MM.1S (cell line): ENCODE measurements around the gene PRKCA.

Experiments
- DNase-seq: peaks from one replicate; pipeline ENCODE4 v3.0.0-alpha.2; 2015
- H2AFZ ChIP-seq: fragments of 300-600 bp; sonication (generic); 2 replicates; pipeline ENCODE4 v1.6.0; 2016; ENCODE audit warnings: antibody characterized with exemption, low read length
- H3F3A ChIP-seq: fragments of 300-600 bp; sonication (generic); 2 replicates; pipeline ENCODE4 v1.6.1; 2016; ENCODE audit warnings: mild to moderate bottlenecking, antibody characterized with exemption, low read length, moderate library complexity, mixed read lengths; ENCODE audit not compliant: insufficient read depth
- H3K27ac ChIP-seq: fragments of 300-600 bp; sonication (generic); 2 replicates; pipeline ENCODE4 v1.5.1; 2016; ENCODE audit warnings: mild to moderate bottlenecking, low read length
- H3K27me3 ChIP-seq: fragments of 300-600 bp; sonication (generic); replicated peaks from 2 replicates; pipeline ENCODE4 v1.6.0; 2016; ENCODE audit warnings: low read length; ENCODE audit not compliant: insufficient read depth
- H3K36me3 ChIP-seq: fragments of 300-600 bp; sonication (generic); replicated peaks from 2 replicates; pipeline ENCODE4 v1.6.1; 2016; ENCODE audit warnings: mild to moderate bottlenecking, low read length, mixed read lengths; ENCODE audit not compliant: insufficient read depth
- H3K4me1 ChIP-seq: fragments of 300-600 bp; sonication (generic); 2 replicates; pipeline ENCODE4 v1.6.1; 2016; ENCODE audit warnings: low read length, mixed read lengths
- H3K4me2 ChIP-seq: fragments of 300-600 bp; sonication (generic); 2 replicates; pipeline ENCODE4 v1.6.0; 2016; ENCODE audit warnings: low read depth, low read length
- H3K4me3 ChIP-seq: fragments of 300-600 bp; sonication (generic); 2 replicates; pipeline ENCODE4 v1.5.1; 2016; ENCODE audit warnings: low read length, mixed read lengths
- H3K79me2 ChIP-seq: fragments of 300-600 bp; sonication (generic); 2 replicates; pipeline ENCODE4 v1.6.1; 2016; ENCODE audit warnings: mixed run types, low read length, mixed read lengths
- H3K9ac ChIP-seq: fragments of 300-600 bp; sonication (generic); 2 replicates; pipeline ENCODE4 v1.6.1; 2016; ENCODE audit warnings: low read length, mixed read lengths
- H3K9me2 ChIP-seq: fragments of 300-600 bp; sonication (generic); replicated peaks from 2 replicates; pipeline ENCODE4 v1.6.1; 2016; ENCODE audit warnings: mild to moderate bottlenecking, low read length, mixed read lengths; ENCODE audit not compliant: insufficient read depth
- H3K9me3 ChIP-seq: fragments of 300-600 bp; sonication (generic); replicated peaks from 2 replicates; pipeline ENCODE4 v1.6.1; 2016; ENCODE audit warnings: mild to moderate bottlenecking, low read length, mixed read lengths; ENCODE audit not compliant: insufficient read depth
- H4K20me1 ChIP-seq: fragments of 300-600 bp; sonication (generic); 2 replicates; pipeline ENCODE4 v1.6.1; 2016; ENCODE audit warnings: mild to moderate bottlenecking, low read length, moderate library complexity, mixed read lengths; ENCODE audit not compliant: insufficient read depth
- CTCF ChIP-seq: fragments of 300-600 bp; sonication (generic); IDR thresholded peaks from 2 replicates; pipeline ENCODE4 v1.5.1; 2016; ENCODE audit warnings: antibody characterized with exemption, low read length, mixed read lengths
- EZH2 ChIP-seq: fragments of 300-600 bp; sonication (generic); optimal IDR thresholded peaks from 2 replicates; pipeline ENCODE3; 2017; ENCODE audit warnings: low read depth, mild to moderate bottlenecking, antibody characterized with exemption, low read length, mixed read lengths
- EZH2phosphoT487 ChIP-seq: fragments of 300-600 bp; sonication (generic); IDR thresholded peaks from 2 replicates; pipeline ENCODE4 v1.6.1; 2018; ENCODE audit warnings: antibody characterized with exemption, low read length

The PRKCA gene

DNA sequence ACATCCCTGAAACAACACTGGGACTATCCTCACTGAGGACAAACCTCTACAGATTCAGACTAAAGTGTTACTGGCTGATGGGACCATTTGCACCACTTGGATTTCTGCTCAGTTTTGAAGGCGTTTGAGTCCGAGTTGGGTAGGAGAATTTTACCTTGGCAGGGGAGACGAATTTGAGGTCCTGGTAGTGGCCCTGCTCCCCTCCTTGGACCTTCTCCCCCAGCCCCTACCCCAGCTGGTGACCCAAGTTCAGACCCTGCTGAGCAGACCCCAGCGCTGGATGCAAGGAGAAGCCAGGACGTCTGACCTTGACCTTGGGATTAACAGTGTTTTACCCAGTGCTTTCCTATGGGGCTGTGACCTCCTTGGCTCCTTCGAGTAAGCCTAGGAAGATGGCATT is 546.1 kb downstream of the PRKCA start:
- H3K79me2 ChIP-seq: no peaks in the 10 kb centered on the region
- H3K36me3 ChIP-seq: no peaks in the 10 kb centered on the region
- no peak overlapping the region for H3K4me3 ChIP-seq
- TF ChIP-seq EZH2 (no peak), EZH2phosphoT487 (no peak), CTCF (no peak)
- H4K20me1 ChIP-seq: no peaks in the 10 kb centered on the region
- no peaks in the 10 kb centered on the region for H3K9me2 ChIP-seq
- H3K4me1 ChIP-seq: peaks cover 3% of the 10 kb centered on the region; the same call in 1 of the 2 replicates
- H3K27me3 ChIP-seq: no peaks in the 10 kb centered on the region
- no peak overlapping the region for H3K4me2 ChIP-seq
- no peaks in the 10 kb centered on the region for H3K9me3 ChIP-seq
- H3K27ac ChIP-seq: no peak overlapping the region
- H2AFZ ChIP-seq: no peak overlapping the region
- DNase-seq: no peak
- no peak overlapping the region for H3K9ac ChIP-seq
- H3F3A ChIP-seq: no peaks in the 10 kb centered on the region

DNA sequence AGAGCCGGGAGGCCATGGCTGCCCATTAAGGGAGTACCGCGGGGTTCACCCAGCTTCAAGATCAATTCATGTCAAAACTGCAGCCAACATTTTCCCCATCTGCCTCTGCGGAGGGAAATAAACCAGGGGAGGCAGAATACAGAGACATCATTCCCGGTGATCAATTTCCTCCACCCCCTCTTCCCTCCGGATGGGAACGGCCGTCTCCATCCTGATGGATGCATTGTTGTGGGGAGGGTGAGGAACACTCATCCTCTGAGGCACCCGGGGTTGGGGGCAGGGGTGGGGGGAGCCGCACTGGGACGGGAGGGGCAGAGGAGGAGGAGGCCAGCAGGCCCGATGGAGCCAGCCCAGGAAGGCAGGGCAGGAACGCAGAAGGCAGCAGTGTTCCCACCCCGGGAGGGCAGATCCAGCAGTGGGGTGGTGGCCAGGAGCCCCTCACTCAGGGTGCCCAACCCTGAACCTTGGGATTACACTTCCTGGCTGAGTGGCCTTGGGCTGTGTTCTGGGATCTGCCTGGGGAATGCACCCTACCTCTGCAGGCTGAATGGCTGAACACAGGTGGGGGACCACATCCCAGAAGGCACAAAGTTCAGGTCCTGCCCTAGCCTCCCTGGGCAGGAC is 546.7 kb downstream of the PRKCA start:
- Histone ChIP-seq H3F3A (no peaks in the 10 kb centered on the region), H2AFZ (no peak overlapping the region), H3K4me3 (no peak overlapping the region), H3K27me3 (no peaks in the 10 kb centered on the region), H3K36me3 (no peaks in the 10 kb centered on the region), H3K27ac (no peak overlapping the region), H4K20me1 (no peaks in the 10 kb centered on the region), H3K79me2 (no peaks in the 10 kb centered on the region), H3K9ac (no peak overlapping the region), H3K4me2 (no peak overlapping the region), H3K9me2 (no peaks in the 10 kb centered on the region), H3K9me3 (no peaks in the 10 kb centered on the region), H3K4me1 (peaks cover 3% of the 10 kb centered on the region; the same call in 1 of the 2 replicates)
- DNase-seq: no peak
- no peak for TF ChIP-seq EZH2
- TF ChIP-seq CTCF: no peak
- TF ChIP-seq EZH2phosphoT487: no peak

DNA sequence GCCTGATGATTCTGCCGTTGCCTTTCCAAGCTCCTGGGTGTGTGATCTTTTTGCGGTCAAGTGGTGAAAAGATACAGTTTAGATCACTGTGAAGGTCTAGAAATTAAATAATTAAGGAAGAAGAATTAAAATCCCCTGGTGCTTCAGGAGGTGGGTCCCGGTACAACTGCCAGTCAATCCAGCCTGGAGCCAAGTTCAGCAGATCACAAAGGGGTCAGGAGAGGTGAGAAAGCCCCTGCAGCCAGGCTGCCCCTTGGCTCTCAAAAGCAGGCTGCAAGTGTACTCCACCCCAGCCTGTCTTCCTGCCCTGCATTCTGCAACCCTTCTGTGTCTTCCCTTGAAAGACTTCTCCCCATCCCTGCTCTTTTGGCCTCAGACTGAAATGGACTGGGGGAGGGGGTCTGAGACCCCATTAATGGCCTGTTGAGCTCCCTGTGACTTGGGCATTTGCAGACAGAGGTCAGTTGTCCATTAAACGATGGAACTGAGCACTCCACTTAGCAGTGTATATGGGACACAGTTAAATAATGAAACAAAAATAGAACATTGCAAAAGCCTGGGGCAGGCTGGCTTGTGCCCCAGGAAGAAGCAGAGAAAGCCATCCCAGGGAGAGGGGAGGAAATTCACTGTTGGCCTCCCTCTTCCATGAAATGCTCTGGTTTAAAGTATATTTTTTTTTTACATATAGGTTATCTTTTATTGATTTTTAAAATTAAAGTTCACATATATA is 547.6 kb downstream of the PRKCA start:
- Histone ChIP-seq H3K9ac (no peak overlapping the region), H3K27me3 (no peaks in the 10 kb centered on the region), H3K79me2 (no peaks in the 10 kb centered on the region), H4K20me1 (no peaks in the 10 kb centered on the region), H2AFZ (no peak overlapping the region), H3K36me3 (no peaks in the 10 kb centered on the region), H3F3A (no peaks in the 10 kb centered on the region), H3K9me3 (no peaks in the 10 kb centered on the region), H3K9me2 (no peaks in the 10 kb centered on the region), H3K4me2 (no peak overlapping the region), H3K4me3 (no peak overlapping the region), H3K27ac (no peak overlapping the region), H3K4me1 (peaks cover 3% of the 10 kb centered on the region; the same call in 1 of the 2 replicates)
- DNase-seq: no peak
- TF ChIP-seq EZH2 (no peak), EZH2phosphoT487 (no peak), CTCF (no peak)
